Measurements from ENCODE around the gene S100A9. TPM values are rescaled to one million over a fixed set of nuclear protein-coding genes. Genes with fewer than 3 reads are reported as not detected.

The S100A9 gene
- polyA plus RNA-seq, 1 donor from 2014 or later = not detected

DNA sequence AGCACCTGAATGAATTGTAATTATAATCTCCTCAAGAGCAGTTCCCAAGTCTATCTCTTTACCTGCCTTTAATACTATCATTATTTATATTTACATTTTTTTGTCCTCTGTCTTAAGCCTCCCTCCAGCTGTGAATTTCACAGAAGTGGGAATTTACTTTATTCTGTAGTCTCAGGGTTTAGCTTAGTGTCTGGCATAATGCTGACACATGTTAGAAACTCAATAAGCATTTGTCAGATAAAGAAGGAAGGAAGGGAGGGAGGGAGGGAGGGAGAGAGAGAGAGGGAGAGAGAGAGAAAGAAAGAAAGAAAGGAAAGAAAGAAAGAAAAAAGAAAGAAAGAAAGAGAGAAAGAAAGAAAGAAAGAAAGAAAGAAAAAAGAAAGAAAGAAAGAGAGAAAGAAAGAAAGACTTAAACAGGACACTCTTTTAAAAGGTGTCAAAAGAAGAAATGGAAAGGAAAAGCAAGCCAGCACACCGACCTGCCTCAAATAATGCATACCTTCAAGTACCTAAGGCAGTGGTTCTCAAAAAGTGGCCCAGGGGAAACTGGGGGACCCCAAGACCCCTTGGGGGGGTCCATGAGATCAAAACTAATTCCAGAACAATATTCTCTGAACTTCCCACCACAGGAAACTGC, 7.2 kb upstream of the S100A9 start:
- no peak overlapping the region for H2AFZ ChIP-seq (ENCODE audit: low read depth, low read length)

DNA sequence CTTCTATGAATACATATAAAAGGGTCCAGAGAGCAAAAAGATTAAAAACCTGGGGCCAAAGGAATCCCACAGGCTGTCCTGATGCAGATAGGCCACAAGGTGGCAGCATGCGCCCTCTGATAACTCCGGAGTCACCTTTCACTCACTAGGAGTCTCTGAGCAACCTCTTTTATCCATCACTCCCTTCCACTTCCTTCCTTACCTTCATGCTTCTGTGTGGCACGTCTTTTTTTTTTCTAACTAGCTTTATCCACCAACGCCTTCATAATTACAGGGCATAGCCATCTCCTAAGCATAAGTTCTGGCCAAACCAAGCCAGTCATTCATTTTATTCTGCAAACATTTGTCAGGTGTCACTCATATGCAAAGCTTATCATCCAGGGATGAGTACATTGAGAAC, 5.1 kb upstream of the S100A9 start:
- Histone ChIP-seq H3K27ac (ENCODE audit: low read length) (peak overlapping the region; percentile 0), H3K9me3 (ENCODE audit: low read length) (no peaks in the 10 kb centered on the region), H3K9me2 (ENCODE audit: insufficient read depth, low read length) (no peaks in the 10 kb centered on the region), H3F3A (ENCODE audit: insufficient read depth, low read length, poor library complexity, severe bottlenecking) (no peaks in the 10 kb centered on the region), H3K4me3 (ENCODE audit: low read length) (peak overlapping the region; percentile 22), H4K20me1 (ENCODE audit: insufficient read depth) (no peaks in the 10 kb centered on the region), H2AFZ (ENCODE audit: low read depth, low read length) (no peak overlapping the region), H3K36me3 (ENCODE audit: insufficient read depth, low read length) (no peaks in the 10 kb centered on the region), H3K4me2 (ENCODE audit: low read length) (no peak overlapping the region), H3K27me3 (ENCODE audit: insufficient read depth, low read depth, low read length) (no peaks in the 10 kb centered on the region), H3K9ac (ENCODE audit: low read length) (peak overlapping the region; percentile 30), H3K79me2 (replicated peaks; ENCODE audit: insufficient read depth, low read length) (no peaks in the 10 kb centered on the region)
- TF ChIP-seq RAD21 (conservative IDR thresholded peaks at IDR 0.05) (peak; percentile 96), SMC3 (conservative IDR thresholded peaks at IDR 0.05; ENCODE audit: poor library complexity) (peak; percentile 94), EP300 (conservative IDR thresholded peaks at IDR 0.05; ENCODE audit: poor library complexity, severe bottlenecking) (peak; percentile 29), REST (IDR thresholded peaks at IDR 0.05; ENCODE audit: borderline replicate concordance) (no peak), TAF1 (IDR thresholded peaks at IDR 0.05; ENCODE audit: low read depth) (no peak), EZH2 (IDR thresholded peaks at IDR 0.05; ENCODE audit: borderline replicate concordance, insufficient read depth, low read length, poor library complexity, severe bottlenecking) (no peak)
- TF ChIP-seq, protein P1, sequence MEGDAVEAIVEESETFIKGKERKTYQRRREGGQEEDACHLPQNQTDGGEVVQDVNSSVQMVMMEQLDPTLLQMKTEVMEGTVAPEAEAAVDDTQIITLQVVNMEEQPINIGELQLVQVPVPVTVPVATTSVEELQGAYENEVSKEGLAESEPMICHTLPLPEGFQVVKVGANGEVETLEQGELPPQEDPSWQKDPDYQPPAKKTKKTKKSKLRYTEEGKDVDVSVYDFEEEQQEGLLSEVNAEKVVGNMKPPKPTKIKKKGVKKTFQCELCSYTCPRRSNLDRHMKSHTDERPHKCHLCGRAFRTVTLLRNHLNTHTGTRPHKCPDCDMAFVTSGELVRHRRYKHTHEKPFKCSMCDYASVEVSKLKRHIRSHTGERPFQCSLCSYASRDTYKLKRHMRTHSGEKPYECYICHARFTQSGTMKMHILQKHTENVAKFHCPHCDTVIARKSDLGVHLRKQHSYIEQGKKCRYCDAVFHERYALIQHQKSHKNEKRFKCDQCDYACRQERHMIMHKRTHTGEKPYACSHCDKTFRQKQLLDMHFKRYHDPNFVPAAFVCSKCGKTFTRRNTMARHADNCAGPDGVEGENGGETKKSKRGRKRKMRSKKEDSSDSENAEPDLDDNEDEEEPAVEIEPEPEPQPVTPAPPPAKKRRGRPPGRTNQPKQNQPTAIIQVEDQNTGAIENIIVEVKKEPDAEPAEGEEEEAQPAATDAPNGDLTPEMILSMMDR (IDR thresholded peaks at IDR 0.05; ENCODE audit: poor library complexity, severe bottlenecking) = peak; percentile 93

More for the DNA sequence above, 7.2 kb upstream of the S100A9 start:
- no peaks in the 10 kb centered on the region for H3K27me3 ChIP-seq (ENCODE audit: insufficient read depth, low read depth, low read length)
- no peaks in the 10 kb centered on the region for H3K36me3 ChIP-seq (ENCODE audit: insufficient read depth, low read length)
- H3K4me2 ChIP-seq (ENCODE audit: low read length) = no peak overlapping the region
- TF ChIP-seq EZH2 (IDR thresholded peaks at IDR 0.05; ENCODE audit: borderline replicate concordance, insufficient read depth, low read length, poor library complexity, severe bottlenecking) (no peak), MXI1 (conservative IDR thresholded peaks at IDR 0.05; ENCODE audit: poor library complexity, severe bottlenecking) (no peak)
- H3K9ac ChIP-seq (ENCODE audit: low read length) = no peak overlapping the region
- no peaks in the 10 kb centered on the region for H3K9me3 ChIP-seq (ENCODE audit: low read length)
- H3K4me3 ChIP-seq (ENCODE audit: low read length) = no peak overlapping the region
- no peak overlapping the region for H3K27ac ChIP-seq (ENCODE audit: low read length)
- no peaks in the 10 kb centered on the region for H3K79me2 ChIP-seq (replicated peaks; ENCODE audit: insufficient read depth, low read length)
- H4K20me1 ChIP-seq (ENCODE audit: insufficient read depth) = no peaks in the 10 kb centered on the region
- no peaks in the 10 kb centered on the region for H3K9me2 ChIP-seq (ENCODE audit: insufficient read depth, low read length)
- no peaks in the 10 kb centered on the region for H3F3A ChIP-seq (ENCODE audit: insufficient read depth, low read length, poor library complexity, severe bottlenecking)

All from neural cell (in vitro differentiated cells).